ENCODE measurements around the gene EFEMP1.

DNA sequence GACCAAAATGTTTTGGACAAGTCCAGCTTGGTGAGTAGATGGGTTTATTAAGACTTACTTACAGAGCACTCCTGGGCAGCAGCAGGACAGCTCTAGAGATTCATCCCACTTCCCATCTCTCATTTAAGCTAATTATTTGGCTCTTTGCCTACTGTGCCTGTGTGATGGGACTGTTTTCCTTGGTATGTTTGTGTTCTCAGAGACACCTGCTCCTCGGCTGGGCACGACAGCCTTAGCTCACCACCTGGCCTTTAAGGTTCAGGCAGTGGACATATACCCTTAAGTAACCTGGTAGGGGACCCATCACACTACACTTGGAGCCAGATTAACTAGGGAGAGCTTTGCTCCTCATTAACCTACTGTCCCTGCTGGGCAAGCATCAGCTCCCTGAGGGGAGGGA lies 41.7 kb upstream of the EFEMP1 start:
- TF ChIP-seq, protein P1, sequence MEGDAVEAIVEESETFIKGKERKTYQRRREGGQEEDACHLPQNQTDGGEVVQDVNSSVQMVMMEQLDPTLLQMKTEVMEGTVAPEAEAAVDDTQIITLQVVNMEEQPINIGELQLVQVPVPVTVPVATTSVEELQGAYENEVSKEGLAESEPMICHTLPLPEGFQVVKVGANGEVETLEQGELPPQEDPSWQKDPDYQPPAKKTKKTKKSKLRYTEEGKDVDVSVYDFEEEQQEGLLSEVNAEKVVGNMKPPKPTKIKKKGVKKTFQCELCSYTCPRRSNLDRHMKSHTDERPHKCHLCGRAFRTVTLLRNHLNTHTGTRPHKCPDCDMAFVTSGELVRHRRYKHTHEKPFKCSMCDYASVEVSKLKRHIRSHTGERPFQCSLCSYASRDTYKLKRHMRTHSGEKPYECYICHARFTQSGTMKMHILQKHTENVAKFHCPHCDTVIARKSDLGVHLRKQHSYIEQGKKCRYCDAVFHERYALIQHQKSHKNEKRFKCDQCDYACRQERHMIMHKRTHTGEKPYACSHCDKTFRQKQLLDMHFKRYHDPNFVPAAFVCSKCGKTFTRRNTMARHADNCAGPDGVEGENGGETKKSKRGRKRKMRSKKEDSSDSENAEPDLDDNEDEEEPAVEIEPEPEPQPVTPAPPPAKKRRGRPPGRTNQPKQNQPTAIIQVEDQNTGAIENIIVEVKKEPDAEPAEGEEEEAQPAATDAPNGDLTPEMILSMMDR (IDR thresholded peaks at IDR 0.05): no peak
- TF ChIP-seq POLR2A (IDR thresholded peaks at IDR 0.05): no peak
